K562 (cell line): ENCODE results near the gene TRAF3IP3. TPM values are rescaled to one million over a fixed set of nuclear protein-coding genes. Genes with fewer than 3 reads are reported as not detected.

ENCODE experiments used
- CSDE1 ChIP-seq, 2 experiments: fragments of 450-650 bp; IDR thresholded peaks; 2 replicates each; pipeline ENCODE4 v1.6.1; 2016; ENCODE audit warnings: mild to moderate bottlenecking in 1 of 2
- ETS2 ChIP-seq: IDR thresholded peaks from 2 replicates; pipeline ENCODE4 v1.6.1; 2016; ENCODE audit warnings: borderline replicate concordance, missing genetic modification characterization, mild to moderate bottlenecking, moderate library complexity, missing compliant biosample characterization; ENCODE audit not compliant: poor library complexity, severe bottlenecking
- HNRNPUL1 ChIP-seq: fragments of 200-400 bp; formaldehyde crosslinking; IDR thresholded peaks from 2 replicates; pipeline ENCODE4 v1.6.1; 2017; ENCODE audit warnings: low read length
- MTA1 ChIP-seq: fragments of 450-650 bp; IDR thresholded peaks from 2 replicates; pipeline ENCODE4 v1.6.1; 2017; ENCODE audit warnings: borderline replicate concordance
- TARDBP ChIP-seq: fragments of 450-650 bp; IDR thresholded peaks from 2 replicates; pipeline ENCODE4 v1.6.1; 2016
- TEAD4 ChIP-seq, 2 experiments: sonication (generic) in 1 of 2; formaldehyde crosslinking in 1 of 2; IDR thresholded peaks; 2 replicates each; pipeline versions ENCODE4 v1.6.1 to v1.8.0; 2012 to 2022; ENCODE audit warnings: borderline replicate concordance in 1 of 2, inconsistent platforms in 1 of 2, low read length in 1 of 2, mild to moderate bottlenecking in 1 of 2, missing genetic modification reagents in 1 of 2
- ZNF507 ChIP-seq: conservative IDR thresholded peaks from 2 replicates; pipeline ENCODE4 v1.6.1; 2017; ENCODE audit warnings: missing genetic modification characterization, missing compliant biosample characterization
- ZZZ3 ChIP-seq: fragments of 450-650 bp; IDR thresholded peaks from 2 replicates; pipeline ENCODE4 v1.6.1; 2016; ENCODE audit warnings: antibody characterized with exemption, mild to moderate bottlenecking, moderate library complexity
- polyA plus RNA-seq, 8 experiments: library from polyadenylated mRNA; depleted of rRNA in 4 of 8; stranded (reverse) in 5 of 8; unstranded in 3 of 8; fragments of >200 nt; fragmentation: Nextera tagmentation in 2 of 8; fragmentation: Illumina TruSeq in 1 of 8; extraction: Ambion mirVana in 2 of 8; extraction: Trizol in 1 of 8; gene quantifications; 2 replicates each; pipeline versions ENCODE4 v1.2.1 to v1.2.3, GENCODE V29; 2011 to 2014; ENCODE audit warnings: inconsistent platforms in 1 of 8, missing spikeins in 1 of 8
- total RNA-seq, 7 experiments: library from RNA; depleted of rRNA in 6 of 7; stranded (reverse); fragments of >200 nt in 6 of 7; fragmentation: Illumina TruSeq in 2 of 7; extraction: Trizol in 2 of 7; gene quantifications; 2 replicates each; pipeline versions ENCODE4 v1.2.1 to v1.2.3, GENCODE V29; 2011 to 2021; ENCODE audit warnings: low replicate concordance in 1 of 7
- TF ChIP-seq, protein P1 (sequence below): fragments of 200-800 bp; sonication (Bioruptor generic); IDR thresholded peaks from 2 replicates; pipeline ENCODE4 v1.6.1; 2016; ENCODE audit warnings: missing genetic modification characterization, missing compliant biosample characterization
- TF ChIP-seq, protein P2 (sequence below): fragments of 250-450 bp; sonication (Bioruptor Pico); IDR thresholded peaks from 2 replicates; pipeline ENCODE4 v1.8.0; 2022; ENCODE audit warnings: moderate library complexity, mild to moderate bottlenecking, inconsistent platforms
- TF ChIP-seq, protein P3 (sequence below): sonication (generic); formaldehyde crosslinking; IDR thresholded peaks from 2 replicates; pipeline ENCODE4 v1.8.0; 2022; ENCODE audit warnings: missing genetic modification reagents, mild to moderate bottlenecking, moderate library complexity, borderline replicate concordance

The TRAF3IP3 gene
- total and polyA plus RNA-seq, 9 of the 15 experiments (the other 6 are each of a cell fraction or from before 2014, with no cell fraction given) = 0.06 to 1.1 (median 0.31) TPM

DNA sequence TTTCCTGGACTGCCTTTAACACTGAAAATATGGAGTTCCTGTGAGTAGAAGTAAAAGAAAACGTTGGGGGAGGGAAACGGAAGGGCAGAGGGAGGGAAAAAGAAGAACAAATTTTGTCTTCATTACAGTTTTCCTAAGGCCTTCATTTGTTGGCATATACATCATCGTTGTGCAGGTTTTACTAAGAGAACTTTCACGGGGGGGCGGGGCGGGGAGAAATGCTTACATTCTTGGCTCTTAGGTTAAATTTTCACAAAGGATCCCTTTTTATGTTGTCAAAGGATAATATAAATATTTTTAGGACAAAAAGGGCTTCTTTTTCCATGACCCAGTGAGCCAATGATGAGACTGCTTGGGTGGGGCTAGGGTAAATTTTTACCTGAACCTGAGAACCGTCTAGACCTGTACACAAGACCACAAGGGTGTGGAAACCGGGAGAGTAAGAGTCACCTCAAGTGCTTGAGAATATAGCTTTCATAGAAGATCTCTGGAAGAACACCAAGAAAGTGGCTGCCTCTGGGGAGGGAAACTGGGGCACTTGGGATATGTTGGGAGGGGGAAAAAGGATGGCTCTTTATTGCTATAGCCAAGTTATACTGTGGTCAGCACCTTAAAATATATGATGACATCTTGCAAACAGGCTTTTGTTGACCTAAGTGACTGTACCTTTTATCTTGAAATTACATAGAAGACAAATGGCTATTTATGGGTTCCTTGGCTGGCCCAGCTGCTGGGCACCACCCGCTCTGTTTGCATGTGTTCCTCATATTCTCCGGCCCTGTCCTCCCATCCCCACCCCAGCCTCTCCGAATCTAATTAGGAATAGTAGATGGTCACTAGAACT, 70.0 kb downstream of the TRAF3IP3 start (continued):
- TF ChIP-seq, protein P1, sequence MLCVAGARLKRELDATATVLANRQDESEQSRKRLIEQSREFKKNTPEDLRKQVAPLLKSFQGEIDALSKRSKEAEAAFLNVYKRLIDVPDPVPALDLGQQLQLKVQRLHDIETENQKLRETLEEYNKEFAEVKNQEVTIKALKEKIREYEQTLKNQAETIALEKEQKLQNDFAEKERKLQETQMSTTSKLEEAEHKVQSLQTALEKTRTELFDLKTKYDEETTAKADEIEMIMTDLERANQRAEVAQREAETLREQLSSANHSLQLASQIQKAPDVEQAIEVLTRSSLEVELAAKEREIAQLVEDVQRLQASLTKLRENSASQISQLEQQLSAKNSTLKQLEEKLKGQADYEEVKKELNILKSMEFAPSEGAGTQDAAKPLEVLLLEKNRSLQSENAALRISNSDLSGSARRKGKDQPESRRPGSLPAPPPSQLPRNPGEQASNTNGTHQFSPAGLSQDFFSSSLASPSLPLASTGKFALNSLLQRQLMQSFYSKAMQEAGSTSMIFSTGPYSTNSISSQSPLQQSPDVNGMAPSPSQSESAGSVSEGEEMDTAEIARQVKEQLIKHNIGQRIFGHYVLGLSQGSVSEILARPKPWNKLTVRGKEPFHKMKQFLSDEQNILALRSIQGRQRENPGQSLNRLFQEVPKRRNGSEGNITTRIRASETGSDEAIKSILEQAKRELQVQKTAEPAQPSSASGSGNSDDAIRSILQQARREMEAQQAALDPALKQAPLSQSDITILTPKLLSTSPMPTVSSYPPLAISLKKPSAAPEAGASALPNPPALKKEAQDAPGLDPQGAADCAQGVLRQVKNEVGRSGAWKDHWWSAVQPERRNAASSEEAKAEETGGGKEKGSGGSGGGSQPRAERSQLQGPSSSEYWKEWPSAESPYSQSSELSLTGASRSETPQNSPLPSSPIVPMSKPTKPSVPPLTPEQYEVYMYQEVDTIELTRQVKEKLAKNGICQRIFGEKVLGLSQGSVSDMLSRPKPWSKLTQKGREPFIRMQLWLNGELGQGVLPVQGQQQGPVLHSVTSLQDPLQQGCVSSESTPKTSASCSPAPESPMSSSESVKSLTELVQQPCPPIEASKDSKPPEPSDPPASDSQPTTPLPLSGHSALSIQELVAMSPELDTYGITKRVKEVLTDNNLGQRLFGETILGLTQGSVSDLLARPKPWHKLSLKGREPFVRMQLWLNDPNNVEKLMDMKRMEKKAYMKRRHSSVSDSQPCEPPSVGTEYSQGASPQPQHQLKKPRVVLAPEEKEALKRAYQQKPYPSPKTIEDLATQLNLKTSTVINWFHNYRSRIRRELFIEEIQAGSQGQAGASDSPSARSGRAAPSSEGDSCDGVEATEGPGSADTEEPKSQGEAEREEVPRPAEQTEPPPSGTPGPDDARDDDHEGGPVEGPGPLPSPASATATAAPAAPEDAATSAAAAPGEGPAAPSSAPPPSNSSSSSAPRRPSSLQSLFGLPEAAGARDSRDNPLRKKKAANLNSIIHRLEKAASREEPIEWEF = no peak
- no peak for TF ChIP-seq ZZZ3
- no peak for TF ChIP-seq CSDE1 (IDR thresholded peaks at IDR 0.05)
- TF ChIP-seq, protein P2, sequence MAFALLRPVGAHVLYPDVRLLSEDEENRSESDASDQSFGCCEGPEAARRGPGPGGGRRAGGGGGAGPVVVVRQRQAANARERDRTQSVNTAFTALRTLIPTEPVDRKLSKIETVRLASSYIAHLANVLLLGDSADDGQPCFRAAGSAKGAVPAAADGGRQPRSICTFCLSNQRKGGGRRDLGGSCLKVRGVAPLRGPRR = no peak
- TF ChIP-seq TEAD4 (IDR thresholded peaks at IDR 0.05; ENCODE audit: low read length) = peak; percentile 41; the same call in 1 of the 2 replicates
- TF ChIP-seq TEAD4 (CRISPR knock-in tag; IDR thresholded peaks at IDR 0.05; ENCODE audit: borderline replicate concordance) = no peak
- no peak for TF ChIP-seq ETS2 (tag)
- TF ChIP-seq ZNF507 = no peak
- TF ChIP-seq, protein P3, sequence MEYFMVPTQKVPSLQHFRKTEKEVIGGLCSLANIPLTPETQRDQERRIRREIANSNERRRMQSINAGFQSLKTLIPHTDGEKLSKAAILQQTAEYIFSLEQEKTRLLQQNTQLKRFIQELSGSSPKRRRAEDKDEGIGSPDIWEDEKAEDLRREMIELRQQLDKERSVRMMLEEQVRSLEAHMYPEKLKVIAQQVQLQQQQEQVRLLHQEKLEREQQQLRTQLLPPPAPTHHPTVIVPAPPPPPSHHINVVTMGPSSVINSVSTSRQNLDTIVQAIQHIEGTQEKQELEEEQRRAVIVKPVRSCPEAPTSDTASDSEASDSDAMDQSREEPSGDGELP = peak; percentile 43; the same call in 1 of the 2 replicates
- no peak for TF ChIP-seq MTA1
- TF ChIP-seq HNRNPUL1 = no peak
- no peak for TF ChIP-seq TARDBP
- TF ChIP-seq, all 486 proteins: peak for 26
